NT2/D1 (cell line): ENCODE results near the gene EIF4E1B.

Experiments used
- SUZ12 ChIP-seq: IDR thresholded peaks from 2 replicates; pipeline ENCODE4 v1.6.1; 2011; ENCODE audit not compliant: insufficient read length, insufficient read depth; ENCODE audit errors: extremely low read depth
- ZNF274 ChIP-seq: IDR thresholded peaks from 2 replicates; pipeline ENCODE4 v1.6.1; 2011; ENCODE audit warnings: mild to moderate bottlenecking, low read depth, low read length

DNA sequence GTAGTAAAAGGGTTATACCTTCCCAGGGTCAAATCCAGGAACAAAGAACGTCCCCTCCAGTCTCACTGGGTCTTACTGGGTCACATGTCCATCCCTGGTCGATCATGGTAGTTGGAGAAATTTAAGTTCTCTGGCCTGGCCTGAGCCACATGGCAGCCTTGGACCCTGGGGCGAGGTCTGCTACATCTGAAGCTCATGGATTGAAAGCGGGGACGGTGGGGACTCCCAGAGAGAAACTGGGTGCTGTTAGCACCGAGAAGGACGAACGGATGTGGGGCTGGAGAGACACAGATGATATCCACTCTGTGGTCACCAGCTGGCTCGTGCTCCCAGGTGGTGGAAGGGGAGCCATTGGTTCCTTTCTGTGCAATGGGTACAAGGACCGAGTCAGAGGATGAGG is 63.7 kb downstream of the EIF4E1B start:
- no peak for TF ChIP-seq ZNF274
- TF ChIP-seq SUZ12: no peak
